Endothelial cell of umbilical vein (primary cell): ENCODE results near the gene DDX46. TPM values are rescaled to one million over a fixed set of nuclear protein-coding genes. Genes with fewer than 3 reads are reported as not detected.

ENCODE experiments used
- BruUV-seq: library from RNA; stranded (reverse); fragments of 400-500 nt; replicated peaks from 2 replicates; lab custom pipeline; 2021; lab: Mats Ljungman, UMichigan
- CTCF ChIA-PET: fragments of 300-600, 350-600 bp; sonication (Branson Sonifier 250); formaldehyde crosslinking; loops from one replicate; lab custom pipeline; 2021; ENCODE audit warnings: antibody characterized with exemption, inconsistent platforms; lab: Charles Lee
- POLR2A ChIA-PET: fragments of 300-600, 350-600 bp; sonication (Branson Sonifier 250); formaldehyde crosslinking; loops from one replicate; lab custom pipeline; 2021; ENCODE audit warnings: antibody characterized with exemption, inconsistent platforms; lab: Charles Lee
- DNase-seq: peaks from one replicate; pipeline ENCODE4 v3.0.0-alpha.2; 2011; ENCODE audit warnings: low read depth, low spot score
- FAIRE-seq: peaks from 2 replicates; lab custom pipeline; 2011; peaks lifted over from hg19 to GRCh38; lab: Jason Lieb, UNC
- H2AFZ ChIP-seq: 2 replicates; pipeline ENCODE4 v1.6.0; 2012; ENCODE audit warnings: low read depth, low read length, control low read depth, inconsistent platforms
- H3K27ac ChIP-seq: 2 replicates; pipeline ENCODE4 v1.5.1; 2011; ENCODE audit warnings: low read depth, mild to moderate bottlenecking, control low read depth, low read length, moderate library complexity; ENCODE audit not compliant: insufficient read depth
- H3K27me3 ChIP-seq, 2 experiments: 2 replicates each; pipeline versions ENCODE4 v1.6.0 to v1.6.1; 2011; ENCODE audit warnings: low read length in 2 of 2, mixed read lengths in 1 of 2; ENCODE audit not compliant: control insufficient read depth in 2 of 2, insufficient read depth in 2 of 2
- H3K36me3 ChIP-seq, 2 experiments: 2 replicates in 1 of 2; 3 replicates in 1 of 2; pipeline ENCODE4 v1.5.1; 2011; ENCODE audit warnings: low read length in 2 of 2, mild to moderate bottlenecking in 1 of 2, moderate library complexity in 1 of 2; ENCODE audit not compliant: control insufficient read depth in 2 of 2, insufficient read depth in 2 of 2; ENCODE audit errors: extremely low read depth in 1 of 2
- H3K4me1 ChIP-seq: 3 replicates; pipeline ENCODE4 v1.5.1; 2011; ENCODE audit warnings: mild to moderate bottlenecking, low read length; ENCODE audit not compliant: control insufficient read depth, insufficient read depth; ENCODE audit errors: extremely low read depth
- H3K4me2 ChIP-seq: 2 replicates; pipeline ENCODE4 v1.6.1; 2011; ENCODE audit warnings: low read length, control low read depth, mixed read lengths; ENCODE audit not compliant: insufficient read depth
- H3K4me3 ChIP-seq, 3 experiments: fragments of 200-600 bp in 1 of 3; sonication (generic), shearing (Covaris generic) in 1 of 3; replicated peaks in 1 of 3; 2 replicates each; pipeline ENCODE4 v1.5.1; 2011 to 2016; ENCODE audit warnings: control low read depth in 3 of 3, low read length in 3 of 3, mild to moderate bottlenecking in 2 of 3, inconsistent platforms in 1 of 3, low read depth in 1 of 3, moderate library complexity in 1 of 3; ENCODE audit not compliant: insufficient read depth in 1 of 3
- H3K79me2 ChIP-seq: 2 replicates; pipeline ENCODE4 v1.6.0; 2012; ENCODE audit warnings: low read length, inconsistent platforms; ENCODE audit not compliant: control insufficient read depth, insufficient read depth
- H3K9ac ChIP-seq: replicated peaks from 2 replicates; pipeline ENCODE3; 2011; ENCODE audit warnings: low read length, control low read depth; ENCODE audit not compliant: insufficient read depth; ENCODE audit errors: extremely low read depth
- H3K9me1 ChIP-seq: replicated peaks from 3 replicates; pipeline ENCODE4 v1.6.0; 2011; ENCODE audit warnings: mild to moderate bottlenecking, low read length; ENCODE audit not compliant: control insufficient read depth, insufficient read depth; ENCODE audit errors: extremely low read depth
- H3K9me3 ChIP-seq: replicated peaks from 2 replicates; pipeline ENCODE4 v1.5.1; 2012; ENCODE audit warnings: low read length, inconsistent platforms; ENCODE audit not compliant: control insufficient read depth, insufficient read depth
- H4K20me1 ChIP-seq: replicated peaks from 2 replicates; pipeline ENCODE3; 2011; ENCODE audit warnings: mild to moderate bottlenecking, low read length; ENCODE audit not compliant: control insufficient read depth, insufficient read depth; ENCODE audit errors: extremely low read depth
- EZH2 ChIP-seq: IDR thresholded peaks from 2 replicates; pipeline ENCODE4 v1.6.1; 2012; ENCODE audit warnings: borderline replicate concordance, low read depth, mild to moderate bottlenecking, moderate library complexity, low read length, inconsistent platforms; ENCODE audit not compliant: severe bottlenecking
- FOS ChIP-seq: IDR thresholded peaks from 2 replicates; pipeline ENCODE4 v1.6.1; 2011; ENCODE audit warnings: mild to moderate bottlenecking, low read length, moderate library complexity, borderline replicate concordance; ENCODE audit not compliant: insufficient read depth
- GATA2 ChIP-seq: IDR thresholded peaks from 2 replicates; pipeline ENCODE4 v1.7.0; 2011; ENCODE audit warnings: low read depth, mild to moderate bottlenecking, moderate library complexity, mixed read lengths, low read length; ENCODE audit not compliant: insufficient read length, insufficient read depth
- JUN ChIP-seq: IDR thresholded peaks from 2 replicates; pipeline ENCODE4 v1.6.1; 2011; ENCODE audit warnings: borderline replicate concordance, low read depth; ENCODE audit not compliant: insufficient read length, insufficient read depth
- MAX ChIP-seq: IDR thresholded peaks from 2 replicates; pipeline ENCODE4 v1.6.1; 2011; ENCODE audit not compliant: insufficient read depth, insufficient read length
- MYC ChIP-seq: IDR thresholded peaks from one replicate; pipeline ENCODE4 v1.6.1; 2011; ENCODE audit warnings: mild to moderate bottlenecking, low read depth, low read length
- POLR2A ChIP-seq: IDR thresholded peaks from 2 replicates; pipeline ENCODE4 v1.6.1; 2012; ENCODE audit warnings: low read depth, mild to moderate bottlenecking, control low read depth, low read length
- POLR2AphosphoS5 ChIP-seq: IDR thresholded peaks from 2 replicates; pipeline ENCODE4 v1.6.1; 2012; ENCODE audit warnings: low read depth, mild to moderate bottlenecking, control low read depth, low read length, moderate library complexity; ENCODE audit not compliant: insufficient read depth
- dilution Hi-C: fragments of 300-500 bp; cut with MboI; formaldehyde crosslinking; loops from one replicate; pipeline ENCODE4 v1.15.0; 2019; ENCODE audit warnings: low sequenced_read_pairs; ENCODE audit not compliant: extremely low pct_ligation_motif_present
- intact Hi-C: fragments of 100-400 bp; cut with micrococcal nuclease; formaldehyde crosslinking; loops from one replicate; pipeline ENCODE4 v1.10.0; 2022
- polyA plus RNA-seq, 4 experiments: library from polyadenylated mRNA; depleted of rRNA in 3 of 4; stranded (reverse) in 3 of 4; unstranded in 1 of 4; fragments of >200 nt; gene quantifications; 2 replicates each; pipeline versions ENCODE4 v1.2.1 to v1.2.3, GENCODE V29; 2011 to 2012; ENCODE audit warnings: missing spikeins in 1 of 4
- total RNA-seq: library from RNA; stranded (reverse); gene quantifications from 2 replicates; pipeline ENCODE4 v1.2.3, GENCODE V29; 2021
- TF ChIP-seq, protein P1 (sequence below), 2 donors: IDR thresholded peaks; 1 replicate in 1 of 2; 2 replicates in 1 of 2; pipeline ENCODE4 v1.5.1; 2011; ENCODE audit warnings: low read length in 2 of 2, mild to moderate bottlenecking in 2 of 2, moderate library complexity in 2 of 2, control low read depth in 1 of 2, inconsistent platforms in 1 of 2, low read depth in 1 of 2; ENCODE audit not compliant: insufficient read depth in 1 of 2; ENCODE audit errors: extremely low read depth in 1 of 2

Gene DDX46
- total and polyA plus RNA-seq, 2 donors (not counting 3 experiments of a cell fraction or from before 2014, with no cell fraction given), result 16.0 to 65.2 TPM

DNA sequence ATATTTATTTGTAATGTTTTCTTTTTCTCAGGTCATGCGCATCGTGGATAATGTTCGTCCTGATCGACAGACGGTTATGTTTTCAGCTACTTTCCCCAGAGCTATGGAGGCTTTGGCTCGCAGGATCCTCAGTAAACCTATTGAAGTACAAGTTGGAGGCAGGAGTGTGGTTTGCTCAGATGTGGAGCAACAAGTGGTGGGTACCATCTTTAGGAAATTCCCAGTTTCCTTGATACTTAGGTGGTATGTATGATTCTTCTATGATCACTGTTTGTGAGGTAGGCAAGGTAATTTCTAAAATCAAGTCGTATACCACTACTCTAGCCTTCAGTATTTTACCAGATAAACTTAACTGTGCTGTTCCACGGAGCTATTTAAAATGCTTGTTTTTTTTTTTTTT is 36.2 kb downstream of the DDX46 start:
- no peak overlapping the region for H3K9ac ChIP-seq
- DNase-seq (no peak), FAIRE-seq (no peak)
- H3K4me1 ChIP-seq, result no peaks in the 10 kb centered on the region
- no peaks in the 10 kb centered on the region for H3K9me1 ChIP-seq
- no peak overlapping the region for H3K4me3 ChIP-seq
- dilution Hi-C loops (no loop called here), intact Hi-C loops (no loop called here)
- TF ChIP-seq MAX (no peak), GATA2 (no peak), FOS (no peak), POLR2A (no peak), MYC (no peak), POLR2AphosphoS5 (no peak), JUN (no peak), EZH2 (no peak)
- TF ChIP-seq, protein P1, sequence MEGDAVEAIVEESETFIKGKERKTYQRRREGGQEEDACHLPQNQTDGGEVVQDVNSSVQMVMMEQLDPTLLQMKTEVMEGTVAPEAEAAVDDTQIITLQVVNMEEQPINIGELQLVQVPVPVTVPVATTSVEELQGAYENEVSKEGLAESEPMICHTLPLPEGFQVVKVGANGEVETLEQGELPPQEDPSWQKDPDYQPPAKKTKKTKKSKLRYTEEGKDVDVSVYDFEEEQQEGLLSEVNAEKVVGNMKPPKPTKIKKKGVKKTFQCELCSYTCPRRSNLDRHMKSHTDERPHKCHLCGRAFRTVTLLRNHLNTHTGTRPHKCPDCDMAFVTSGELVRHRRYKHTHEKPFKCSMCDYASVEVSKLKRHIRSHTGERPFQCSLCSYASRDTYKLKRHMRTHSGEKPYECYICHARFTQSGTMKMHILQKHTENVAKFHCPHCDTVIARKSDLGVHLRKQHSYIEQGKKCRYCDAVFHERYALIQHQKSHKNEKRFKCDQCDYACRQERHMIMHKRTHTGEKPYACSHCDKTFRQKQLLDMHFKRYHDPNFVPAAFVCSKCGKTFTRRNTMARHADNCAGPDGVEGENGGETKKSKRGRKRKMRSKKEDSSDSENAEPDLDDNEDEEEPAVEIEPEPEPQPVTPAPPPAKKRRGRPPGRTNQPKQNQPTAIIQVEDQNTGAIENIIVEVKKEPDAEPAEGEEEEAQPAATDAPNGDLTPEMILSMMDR (IDR thresholded peaks at IDR 0.05; ENCODE audit: extremely low read depth in 1 of 2, insufficient read depth in 1 of 2, low read depth in 1 of 2, low read length in 2 of 2), result no peak
- POLR2A ChIA-PET, result interaction anchor here (0.6 kb wide), 1 partner anchor 25 kb away, joined by 4 read pairs; no protein-coding TSS in a partner anchor
- CTCF ChIA-PET, result interaction anchor here (1.1 to 1.5 kb wide), 3 partner anchors 13 to 110 kb away, joined by 3 to 5 read pairs (median 3); partner anchors contain the start of gene PCBD2
- BruUV-seq, result no TSS peak
- H2AFZ ChIP-seq, result no peak overlapping the region
- H4K20me1 ChIP-seq, result no peaks in the 10 kb centered on the region
- H3K36me3 ChIP-seq, result peaks cover 14 to 26% of the 10 kb centered on the region in 2 experiments
- H3K9me3 ChIP-seq, result no peaks in the 10 kb centered on the region
- no peaks in the 10 kb centered on the region for H3K27me3 ChIP-seq
- no peak overlapping the region for H3K4me2 ChIP-seq
- no peak overlapping the region for H3K27ac ChIP-seq
- no peaks in the 10 kb centered on the region for H3K79me2 ChIP-seq
